ENCODE data around the gene BBIP1. TPM values are rescaled to one million over a fixed set of nuclear protein-coding genes. Genes with fewer than 3 reads are reported as not detected.

The BBIP1 gene
- polyA plus RNA-seq, 1 donor from 2014 or later = 73.3 TPM

DNA sequence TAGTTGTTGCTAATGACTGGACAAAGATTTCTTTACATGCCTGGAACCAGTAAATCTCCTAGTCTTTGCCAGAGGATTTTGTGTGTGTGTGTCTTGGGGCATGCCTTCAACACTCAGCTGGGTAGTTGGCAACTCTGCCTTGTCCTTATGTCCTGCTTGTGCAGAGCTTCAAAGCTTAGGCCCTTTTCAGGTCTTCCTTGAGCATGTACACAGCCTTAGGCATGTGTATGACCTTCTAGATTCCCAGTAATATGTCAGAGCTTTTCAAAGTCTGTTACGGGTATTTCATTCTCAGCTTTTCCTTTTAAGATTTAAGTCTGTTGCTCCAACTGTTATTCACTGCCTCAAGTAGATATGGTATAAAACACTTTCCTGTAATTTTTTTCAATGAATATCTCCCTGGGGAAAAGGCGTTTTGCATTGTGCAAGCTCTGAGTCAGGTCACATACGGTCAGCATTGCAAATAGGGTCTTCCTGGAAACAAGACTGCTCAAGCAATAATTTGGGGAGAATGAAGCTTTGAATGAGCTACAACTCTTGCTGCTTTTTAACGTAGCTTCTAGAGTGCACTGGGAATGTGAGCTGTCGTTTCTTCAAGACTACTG lies 25.9 kb upstream of the BBIP1 start:
- Histone ChIP-seq H3K9me3 (ENCODE audit: low read length) (no peaks in the 10 kb centered on the region), H4K20me1 (ENCODE audit: insufficient read depth) (no peaks in the 10 kb centered on the region), H3K9ac (ENCODE audit: low read length) (no peak overlapping the region), H2AFZ (ENCODE audit: low read depth, low read length) (no peak overlapping the region), H3K27ac (ENCODE audit: low read length) (no peak overlapping the region), H3K9me2 (ENCODE audit: insufficient read depth, low read length) (no peaks in the 10 kb centered on the region), H3K79me2 (replicated peaks; ENCODE audit: insufficient read depth, low read length) (peaks cover 85% of the 10 kb centered on the region), H3K36me3 (ENCODE audit: insufficient read depth, low read length) (peaks cover 4% of the 10 kb centered on the region), H3K4me2 (ENCODE audit: low read length) (no peak overlapping the region), H3K4me3 (ENCODE audit: low read length) (no peak overlapping the region), H3F3A (ENCODE audit: insufficient read depth, low read length, poor library complexity, severe bottlenecking) (no peaks in the 10 kb centered on the region), H3K27me3 (ENCODE audit: insufficient read depth, low read depth, low read length) (no peaks in the 10 kb centered on the region)
- TF ChIP-seq TAF1 (IDR thresholded peaks at IDR 0.05; ENCODE audit: low read depth) (no peak), RAD21 (conservative IDR thresholded peaks at IDR 0.05) (no peak), EZH2 (IDR thresholded peaks at IDR 0.05; ENCODE audit: borderline replicate concordance, insufficient read depth, low read length, poor library complexity, severe bottlenecking) (no peak), SMC3 (conservative IDR thresholded peaks at IDR 0.05; ENCODE audit: poor library complexity) (no peak), POLR2AphosphoS5 (IDR thresholded peaks at IDR 0.05) (no peak), MXI1 (conservative IDR thresholded peaks at IDR 0.05; ENCODE audit: poor library complexity, severe bottlenecking) (no peak)
- TF ChIP-seq, protein P1, sequence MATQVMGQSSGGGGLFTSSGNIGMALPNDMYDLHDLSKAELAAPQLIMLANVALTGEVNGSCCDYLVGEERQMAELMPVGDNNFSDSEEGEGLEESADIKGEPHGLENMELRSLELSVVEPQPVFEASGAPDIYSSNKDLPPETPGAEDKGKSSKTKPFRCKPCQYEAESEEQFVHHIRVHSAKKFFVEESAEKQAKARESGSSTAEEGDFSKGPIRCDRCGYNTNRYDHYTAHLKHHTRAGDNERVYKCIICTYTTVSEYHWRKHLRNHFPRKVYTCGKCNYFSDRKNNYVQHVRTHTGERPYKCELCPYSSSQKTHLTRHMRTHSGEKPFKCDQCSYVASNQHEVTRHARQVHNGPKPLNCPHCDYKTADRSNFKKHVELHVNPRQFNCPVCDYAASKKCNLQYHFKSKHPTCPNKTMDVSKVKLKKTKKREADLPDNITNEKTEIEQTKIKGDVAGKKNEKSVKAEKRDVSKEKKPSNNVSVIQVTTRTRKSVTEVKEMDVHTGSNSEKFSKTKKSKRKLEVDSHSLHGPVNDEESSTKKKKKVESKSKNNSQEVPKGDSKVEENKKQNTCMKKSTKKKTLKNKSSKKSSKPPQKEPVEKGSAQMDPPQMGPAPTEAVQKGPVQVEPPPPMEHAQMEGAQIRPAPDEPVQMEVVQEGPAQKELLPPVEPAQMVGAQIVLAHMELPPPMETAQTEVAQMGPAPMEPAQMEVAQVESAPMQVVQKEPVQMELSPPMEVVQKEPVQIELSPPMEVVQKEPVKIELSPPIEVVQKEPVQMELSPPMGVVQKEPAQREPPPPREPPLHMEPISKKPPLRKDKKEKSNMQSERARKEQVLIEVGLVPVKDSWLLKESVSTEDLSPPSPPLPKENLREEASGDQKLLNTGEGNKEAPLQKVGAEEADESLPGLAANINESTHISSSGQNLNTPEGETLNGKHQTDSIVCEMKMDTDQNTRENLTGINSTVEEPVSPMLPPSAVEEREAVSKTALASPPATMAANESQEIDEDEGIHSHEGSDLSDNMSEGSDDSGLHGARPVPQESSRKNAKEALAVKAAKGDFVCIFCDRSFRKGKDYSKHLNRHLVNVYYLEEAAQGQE (IDR thresholded peaks at IDR 0.05; ENCODE audit: borderline replicate concordance) = no peak
- TF ChIP-seq, protein P2, sequence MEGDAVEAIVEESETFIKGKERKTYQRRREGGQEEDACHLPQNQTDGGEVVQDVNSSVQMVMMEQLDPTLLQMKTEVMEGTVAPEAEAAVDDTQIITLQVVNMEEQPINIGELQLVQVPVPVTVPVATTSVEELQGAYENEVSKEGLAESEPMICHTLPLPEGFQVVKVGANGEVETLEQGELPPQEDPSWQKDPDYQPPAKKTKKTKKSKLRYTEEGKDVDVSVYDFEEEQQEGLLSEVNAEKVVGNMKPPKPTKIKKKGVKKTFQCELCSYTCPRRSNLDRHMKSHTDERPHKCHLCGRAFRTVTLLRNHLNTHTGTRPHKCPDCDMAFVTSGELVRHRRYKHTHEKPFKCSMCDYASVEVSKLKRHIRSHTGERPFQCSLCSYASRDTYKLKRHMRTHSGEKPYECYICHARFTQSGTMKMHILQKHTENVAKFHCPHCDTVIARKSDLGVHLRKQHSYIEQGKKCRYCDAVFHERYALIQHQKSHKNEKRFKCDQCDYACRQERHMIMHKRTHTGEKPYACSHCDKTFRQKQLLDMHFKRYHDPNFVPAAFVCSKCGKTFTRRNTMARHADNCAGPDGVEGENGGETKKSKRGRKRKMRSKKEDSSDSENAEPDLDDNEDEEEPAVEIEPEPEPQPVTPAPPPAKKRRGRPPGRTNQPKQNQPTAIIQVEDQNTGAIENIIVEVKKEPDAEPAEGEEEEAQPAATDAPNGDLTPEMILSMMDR (IDR thresholded peaks at IDR 0.05; ENCODE audit: poor library complexity, severe bottlenecking) = no peak

GRCh38 chr10:110939419-110939818 lies 20.4 kb upstream of the BBIP1 start:
- H3K27ac ChIP-seq (ENCODE audit: low read length) = no peak overlapping the region
- peaks cover 91% of the 10 kb centered on the region for H3K79me2 ChIP-seq (replicated peaks; ENCODE audit: insufficient read depth, low read length)
- no peaks in the 10 kb centered on the region for H3K27me3 ChIP-seq (ENCODE audit: insufficient read depth, low read depth, low read length)
- no peaks in the 10 kb centered on the region for H3K9me2 ChIP-seq (ENCODE audit: insufficient read depth, low read length)
- no peak overlapping the region for H3K9ac ChIP-seq (ENCODE audit: low read length)
- no peaks in the 10 kb centered on the region for H3K9me3 ChIP-seq (ENCODE audit: low read length)
- peak; percentile 74 for TF ChIP-seq POLR2AphosphoS5 (IDR thresholded peaks at IDR 0.05)
- TF ChIP-seq RAD21 (conservative IDR thresholded peaks at IDR 0.05) = no peak
- peak; percentile 96 for TF ChIP-seq EP300 (conservative IDR thresholded peaks at IDR 0.05; ENCODE audit: poor library complexity, severe bottlenecking)
- no peaks in the 10 kb centered on the region for H3K36me3 ChIP-seq (ENCODE audit: insufficient read depth, low read length)
- H3K4me2 ChIP-seq (ENCODE audit: low read length) = no peak overlapping the region
- no peak overlapping the region for H3K4me3 ChIP-seq (ENCODE audit: low read length)
- no peaks in the 10 kb centered on the region for H4K20me1 ChIP-seq (ENCODE audit: insufficient read depth)
- H2AFZ ChIP-seq (ENCODE audit: low read depth, low read length) = no peak overlapping the region
- H3F3A ChIP-seq (ENCODE audit: insufficient read depth, low read length, poor library complexity, severe bottlenecking) = no peaks in the 10 kb centered on the region
